Neural progenitor cell (in vitro differentiated cells): ENCODE data around the gene C11orf54. TPM values are rescaled to one million over a fixed set of nuclear protein-coding genes. Genes with fewer than 3 reads are reported as not detected.

Experiments used
- DNase-seq: peaks from one replicate; pipeline ENCODE4 v3.0.0-alpha.2; 2016; ENCODE audit warnings: low spot score
- H2AFZ ChIP-seq: fragments of 200-600 bp; sonication (generic); replicated peaks from 2 replicates; pipeline ENCODE4 v1.6.1; 2016; ENCODE audit warnings: antibody characterized with exemption
- H3F3A ChIP-seq: fragments of 200-600 bp; sonication (generic); 2 replicates; pipeline ENCODE4 v1.6.1; 2016; ENCODE audit warnings: antibody characterized with exemption, low read depth
- H3K27ac ChIP-seq: fragments of 200-600 bp; sonication (generic); 2 replicates; pipeline ENCODE4 v1.5.1; 2016; ENCODE audit warnings: mild to moderate bottlenecking
- H3K27me3 ChIP-seq: fragments of 200-600 bp; sonication (generic); 2 replicates; pipeline ENCODE4 v1.6.1; 2016; ENCODE audit warnings: mild to moderate bottlenecking, moderate library complexity
- H3K36me3 ChIP-seq: fragments of 200-600 bp; sonication (generic); 2 replicates; pipeline ENCODE4 v1.5.1; 2016
- H3K4me1 ChIP-seq: fragments of 200-600 bp; sonication (generic); 2 replicates; pipeline ENCODE4 v1.6.1; 2016; ENCODE audit warnings: mixed run types
- H3K4me2 ChIP-seq: fragments of 200-600 bp; sonication (generic); 2 replicates; pipeline ENCODE4 v1.6.1; 2016
- H3K4me3 ChIP-seq: fragments of 200-600 bp; sonication (generic); 2 replicates; pipeline ENCODE4 v1.5.1; 2016
- H3K79me2 ChIP-seq: fragments of 200-600 bp; sonication (generic); 2 replicates; pipeline ENCODE4 v1.6.1; 2016; ENCODE audit warnings: low read depth
- H3K9ac ChIP-seq: fragments of 200-600 bp; sonication (generic); 2 replicates; pipeline ENCODE4 v1.6.1; 2016
- H3K9me3 ChIP-seq: fragments of 200-600 bp; sonication (generic); 2 replicates; pipeline ENCODE4 v1.5.1; 2016; ENCODE audit warnings: low read depth
- H4K20me1 ChIP-seq: fragments of 200-600 bp; sonication (generic); 2 replicates; pipeline ENCODE4 v1.6.1; 2016; ENCODE audit warnings: low read depth
- H3K27ac Mint-ChIP-seq: 3 replicates; pipeline ENCODE4 v1.8.0; 2021; ENCODE audit warnings: mixed read lengths
- H3K27me3 Mint-ChIP-seq: 2 replicates; pipeline ENCODE4 v1.8.0; 2022; ENCODE audit warnings: low read depth, mild to moderate bottlenecking, inconsistent platforms, moderate library complexity, mixed read lengths; ENCODE audit not compliant: insufficient read depth
- H3K36me3 Mint-ChIP-seq: 3 replicates; pipeline ENCODE4 v1.8.0; 2021; ENCODE audit warnings: mixed read lengths
- H3K4me1 Mint-ChIP-seq: 3 replicates; pipeline ENCODE4 v1.8.0; 2021; ENCODE audit warnings: mixed read lengths
- H3K4me3 Mint-ChIP-seq: 3 replicates; pipeline ENCODE4 v1.8.0; 2021; ENCODE audit warnings: mild to moderate bottlenecking, moderate library complexity, mixed read lengths
- H3K9me3 Mint-ChIP-seq: 3 replicates; pipeline ENCODE4 v1.8.0; 2020; ENCODE audit warnings: mixed read lengths
- CTCF ChIP-seq: fragments of 200-600 bp; sonication (generic); IDR thresholded peaks from 2 replicates; pipeline ENCODE4 v1.5.1; 2017; ENCODE audit warnings: antibody characterized with exemption, mild to moderate bottlenecking
- EZH2 ChIP-seq: fragments of 200-600 bp; sonication (generic); IDR thresholded peaks from 2 replicates; pipeline ENCODE4 v1.6.1; 2017; ENCODE audit warnings: antibody characterized with exemption, mild to moderate bottlenecking, moderate library complexity
- EZH2phosphoT487 ChIP-seq: fragments of 200-600 bp; sonication (generic); IDR thresholded peaks from 2 replicates; pipeline ENCODE4 v1.6.1; 2017; ENCODE audit warnings: antibody characterized with exemption
- total RNA-seq: library from RNA; depleted of rRNA; stranded (reverse); fragments of >200 nt; gene quantifications from 2 replicates; pipeline ENCODE4 v1.2.3, GENCODE V29; 2015; ENCODE audit warnings: low replicate concordance

The C11orf54 gene
- total RNA-seq, 1 donor from 2014 or later: 44.3 TPM

DNA sequence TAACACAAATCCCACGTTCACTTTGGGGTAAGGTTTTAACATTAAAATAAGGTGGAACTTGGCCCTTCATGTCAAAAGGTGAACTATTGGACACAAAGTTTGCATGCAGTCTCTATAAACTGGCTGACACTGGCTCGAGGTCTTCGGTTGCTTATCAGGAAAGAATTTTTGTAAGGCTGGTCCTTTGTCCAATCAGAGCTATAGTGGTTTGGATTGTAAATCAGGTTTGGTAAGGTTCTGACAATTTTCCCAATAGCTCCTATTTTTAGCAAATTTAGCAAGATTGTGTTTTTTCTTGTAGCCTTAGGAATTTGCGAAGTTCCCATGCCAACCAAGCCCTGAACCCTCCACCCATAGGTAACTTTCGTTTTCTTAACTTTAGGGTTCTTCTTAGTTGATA lies 25.0 kb downstream of the C11orf54 start:
- no peak overlapping the region for H3K4me3 ChIP-seq
- Mint-ChIP-seq H3K27me3 (peaks cover 3% of the 10 kb centered on the region), H3K36me3 (peaks cover 9% of the 10 kb centered on the region), H3K27ac (no peak overlapping the region), H3K4me3 (no peak overlapping the region), H3K9me3 (no peaks in the 10 kb centered on the region), H3K4me1 (no peaks in the 10 kb centered on the region)
- H3K4me2 ChIP-seq: no peak overlapping the region
- no peaks in the 10 kb centered on the region for H3K4me1 ChIP-seq
- no peak for TF ChIP-seq EZH2
- no peak for TF ChIP-seq EZH2phosphoT487
- TF ChIP-seq CTCF: no peak
- no peaks in the 10 kb centered on the region for H4K20me1 ChIP-seq
- H3K36me3 ChIP-seq: no peaks in the 10 kb centered on the region
- H3K9me3 ChIP-seq: no peaks in the 10 kb centered on the region
- H3K79me2 ChIP-seq: no peaks in the 10 kb centered on the region
- no peak overlapping the region for H3K27ac ChIP-seq
- no peaks in the 10 kb centered on the region for H3F3A ChIP-seq
- no peak overlapping the region for H2AFZ ChIP-seq
- DNase-seq: no peak
- no peaks in the 10 kb centered on the region for H3K27me3 ChIP-seq
- no peak overlapping the region for H3K9ac ChIP-seq

DNA sequence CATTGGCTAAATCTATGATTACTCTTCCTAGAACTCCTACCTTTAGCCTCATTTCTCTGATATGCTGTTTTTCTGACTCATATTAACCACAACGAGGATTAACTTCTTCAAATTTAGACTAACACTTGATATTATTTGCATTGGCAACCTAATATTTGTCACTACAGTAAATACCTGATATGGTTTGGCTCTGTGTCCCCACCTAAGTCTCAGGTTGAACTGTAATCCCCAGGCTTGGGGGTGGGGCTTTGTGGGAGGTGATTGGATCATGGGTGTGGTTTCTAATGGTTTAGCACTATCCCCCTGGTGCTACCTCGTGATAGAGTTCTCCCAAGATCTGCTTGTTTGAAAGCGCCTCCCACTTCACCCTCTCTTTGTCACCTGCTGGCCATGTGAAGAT lies 25.5 kb downstream of the C11orf54 start:
- H3K27ac Mint-ChIP-seq: no peak overlapping the region

GRCh38 chr11:93770160-93770559 lies 28.7 kb downstream of the C11orf54 start:
- no peaks in the 10 kb centered on the region for H3K27me3 ChIP-seq
- no peak overlapping the region for H2AFZ ChIP-seq
- no peak overlapping the region for H3K4me2 ChIP-seq
- no peaks in the 10 kb centered on the region for H3K36me3 ChIP-seq
- Mint-ChIP-seq H3K4me1 (no peaks in the 10 kb centered on the region), H3K27me3 (peaks cover 3% of the 10 kb centered on the region), H3K9me3 (no peaks in the 10 kb centered on the region), H3K27ac (no peak overlapping the region), H3K36me3 (peaks cover 7% of the 10 kb centered on the region), H3K4me3 (no peak overlapping the region)
- H3K9me3 ChIP-seq: no peaks in the 10 kb centered on the region
- H3K4me1 ChIP-seq: no peaks in the 10 kb centered on the region
- TF ChIP-seq CTCF (no peak), EZH2phosphoT487 (no peak), EZH2 (no peak)
- no peaks in the 10 kb centered on the region for H3F3A ChIP-seq
- no peak for DNase-seq
- H3K79me2 ChIP-seq: no peaks in the 10 kb centered on the region
- H3K4me3 ChIP-seq: no peak overlapping the region
- no peaks in the 10 kb centered on the region for H4K20me1 ChIP-seq
- no peak overlapping the region for H3K9ac ChIP-seq
- no peak overlapping the region for H3K27ac ChIP-seq

More for the DNA sequence above, 25.5 kb downstream of the C11orf54 start:
- H3K79me2 ChIP-seq: no peaks in the 10 kb centered on the region
- no peaks in the 10 kb centered on the region for H3K36me3 ChIP-seq
- no peaks in the 10 kb centered on the region for H3K27me3 ChIP-seq
- no peaks in the 10 kb centered on the region for H3F3A ChIP-seq
- H3K4me2 ChIP-seq: no peak overlapping the region
- no peaks in the 10 kb centered on the region for H3K9me3 ChIP-seq
- H3K4me3 ChIP-seq: no peak overlapping the region
- H3K9ac ChIP-seq: no peak overlapping the region
- Mint-ChIP-seq H3K36me3 (peaks cover 9% of the 10 kb centered on the region), H3K27me3 (peaks cover 3% of the 10 kb centered on the region), H3K4me3 (no peak overlapping the region), H3K4me1 (no peaks in the 10 kb centered on the region), H3K9me3 (no peaks in the 10 kb centered on the region)
- no peaks in the 10 kb centered on the region for H4K20me1 ChIP-seq
- no peaks in the 10 kb centered on the region for H3K4me1 ChIP-seq
- DNase-seq: no peak
- TF ChIP-seq EZH2phosphoT487 (no peak), EZH2 (no peak), CTCF (no peak)
- no peak overlapping the region for H2AFZ ChIP-seq
- H3K27ac ChIP-seq: no peak overlapping the region
